A549 (cell line): ENCODE measurements around the gene LYPD6B. TPM values are rescaled to one million over a fixed set of nuclear protein-coding genes. Genes with fewer than 3 reads are reported as not detected.

Source experiments
- ATAC-seq, 2 experiments: fragments of 200-7000 bp in 1 of 2; fragments of >200 bp in 1 of 2; cut with Nextera tagmentation in 1 of 2; cut with Tn5 transposase in 1 of 2; 3 replicates each; pipeline versions ENCODE4 v1.8.0 to v1.9.1; 2018 to 2020; ENCODE audit warnings: mild to moderate bottlenecking in 1 of 2, moderate library complexity in 1 of 2
- CTCF ChIA-PET: fragments of 300-600 bp; sonication (Branson Sonifier 250); formaldehyde crosslinking; extraction: SDS; loops from one replicate; lab custom pipeline; 2021; ENCODE audit warnings: antibody characterized with exemption, inconsistent platforms; lab: Yijun Ruan, JAX
- POLR2A ChIA-PET: fragments of 350-600 bp; formaldehyde crosslinking; extraction: SDS; loops from one replicate; lab custom pipeline; 2021; ENCODE audit warnings: antibody characterized with exemption, inconsistent platforms; lab: Yijun Ruan, JAX
- DNase-seq, 2 experiments: peaks; one replicate each; pipeline versions ENCODE4 v3.0.0 to v3.0.0-alpha.2; 2011 to 2016; ENCODE audit warnings: low read depth in 1 of 2, low spot score in 1 of 2
- FAIRE-seq: peaks from 2 replicates; lab custom pipeline; 2011; peaks lifted over from hg19 to GRCh38; lab: Jason Lieb, UNC
- H3K27ac ChIP-seq, 2 experiments: fragments of >200 bp; sonication (Bioruptor Twin); formaldehyde crosslinking; 3 replicates each; pipeline ENCODE4 v1.5.1; 2016 to 2017
- H3K4me1 ChIP-seq: fragments of >200 bp; sonication (Bioruptor Twin); formaldehyde crosslinking; 3 replicates; pipeline ENCODE4 v1.6.1; 2016
- H3K4me2 ChIP-seq: fragments of >200 bp; sonication (Bioruptor Twin); formaldehyde crosslinking; 3 replicates; pipeline ENCODE4 v1.6.1; 2016
- H3K4me3 ChIP-seq: fragments of >200 bp; sonication (Bioruptor Twin); formaldehyde crosslinking; 3 replicates; pipeline ENCODE4 v1.5.1; 2016
- H3K9me3 ChIP-seq: fragments of >200 bp; sonication (Bioruptor Twin); formaldehyde crosslinking; 3 replicates; pipeline ENCODE4 v1.6.1; 2016
- EP300 ChIP-seq, 2 experiments: fragments of >200 bp; sonication (Bioruptor Twin); formaldehyde crosslinking; IDR thresholded peaks; 2 replicates in 1 of 2; 3 replicates in 1 of 2; pipeline ENCODE4 v1.6.1; 2016 to 2017
- FOXS1 ChIP-seq: fragments of 250-450 bp; sonication (Bioruptor Pico); IDR thresholded peaks from 2 replicates; pipeline ENCODE4 v1.5.0; 2020; ENCODE audit warnings: mild to moderate bottlenecking, moderate library complexity
- HEYL ChIP-seq: fragments of 250-450 bp; sonication (Bioruptor Pico); IDR thresholded peaks from 2 replicates; pipeline ENCODE4 v1.8.0; 2021; ENCODE audit warnings: mild to moderate bottlenecking, moderate library complexity
- HOXA7 ChIP-seq: fragments of 250-450 bp; sonication (Bioruptor Pico); IDR thresholded peaks from 2 replicates; pipeline ENCODE4 v1.5.0; 2020; ENCODE audit warnings: mild to moderate bottlenecking, moderate library complexity
- JUNB ChIP-seq: fragments of >200 bp; sonication (Bioruptor Twin); formaldehyde crosslinking; IDR thresholded peaks from 2 replicates; pipeline ENCODE4 v1.6.1; 2016
- KDM5A ChIP-seq: fragments of 200-600 bp; sonication (generic); IDR thresholded peaks from 2 replicates; pipeline ENCODE4 v1.6.1; 2016; ENCODE audit warnings: antibody characterized with exemption, mild to moderate bottlenecking
- MAFK ChIP-seq: fragments of 450-650 bp; IDR thresholded peaks from 2 replicates; pipeline ENCODE4 v1.6.1; 2014; ENCODE audit not compliant: partially characterized antibody
- NR3C1 ChIP-seq: fragments of >200 bp; sonication (Bioruptor Twin); formaldehyde crosslinking; IDR thresholded peaks from 3 replicates; pipeline ENCODE4 v1.6.1; 2017
- POLR2A ChIP-seq: IDR thresholded peaks from 2 replicates; pipeline ENCODE4 v1.6.1; 2012; ENCODE audit warnings: mild to moderate bottlenecking, low read length
- POLR2AphosphoS2 ChIP-seq: conservative IDR thresholded peaks from 2 replicates; pipeline ENCODE4 v1.6.1; 2012; ENCODE audit warnings: low read length, improper control_type of control experiment, inconsistent platforms
- RARB ChIP-seq: fragments of 250-450 bp; sonication (Bioruptor Pico); IDR thresholded peaks from 2 replicates; pipeline ENCODE4 v1.8.0; 2021; ENCODE audit warnings: mild to moderate bottlenecking, moderate library complexity
- RNF2 ChIP-seq: fragments of 200-600 bp; sonication (generic); IDR thresholded peaks from 2 replicates; pipeline ENCODE4 v1.6.1; 2016; ENCODE audit warnings: low read depth, mild to moderate bottlenecking, antibody characterized with exemption, moderate library complexity, borderline replicate concordance
- SMC3 ChIP-seq: fragments of >200 bp; sonication (Bioruptor Twin); formaldehyde crosslinking; IDR thresholded peaks from 3 replicates; pipeline ENCODE4 v1.6.1; 2018; ENCODE audit warnings: inconsistent platforms
- SREBF2 ChIP-seq: fragments of 450-650 bp; IDR thresholded peaks from 2 replicates; pipeline ENCODE4 v1.6.1; 2014; ENCODE audit warnings: mild to moderate bottlenecking, moderate library complexity
- TFCP2L1 ChIP-seq: fragments of 250-450 bp; sonication (Bioruptor Pico); IDR thresholded peaks from 2 replicates; pipeline ENCODE4 v1.5.0; 2021; ENCODE audit warnings: mild to moderate bottlenecking
- ZC3H11A ChIP-seq: fragments of 450-650 bp; IDR thresholded peaks from 2 replicates; pipeline ENCODE4 v1.6.1; 2014; ENCODE audit warnings: antibody characterized with exemption, mild to moderate bottlenecking
- ZNF302 ChIP-seq: fragments of 250-450 bp; sonication (Bioruptor Pico); IDR thresholded peaks from 2 replicates; pipeline ENCODE4 v1.9.0; 2021; ENCODE audit warnings: inconsistent platforms, mild to moderate bottlenecking, moderate library complexity
- WGBS: methylation state at CpG from one replicate; pipeline ENCODE4 v1.1.6; 2017; ENCODE audit errors: missing lambda C conversion rate; 5-methylcytosine and 5-hydroxymethylcytosine counted together
- polyA plus RNA-seq, 4 experiments: library from polyadenylated mRNA; depleted of rRNA in 3 of 4; stranded (reverse); fragments of >200 nt; fragmentation: RNase III in 1 of 4; extraction: RNeasy Plus Mini Kit Qiagen cat#74134 plus additional on column Dnase treatment in 1 of 4; gene quantifications; 2 replicates in 3 of 4; 3 replicates in 1 of 4; pipeline ENCODE4 v1.2.3, GENCODE V29; 2011 to 2017
- TF ChIP-seq, protein P1 (sequence below): fragments of 150-350 bp; IDR thresholded peaks from 2 replicates; pipeline ENCODE4 v1.6.1; 2014; ENCODE audit warnings: low read depth, mild to moderate bottlenecking, low read length
- TF ChIP-seq, protein P2 (sequence below): IDR thresholded peaks from 2 replicates; pipeline ENCODE4 v1.6.1; 2012
- TF ChIP-seq, protein P3 (sequence below): fragments of >200 bp; sonication (Bioruptor Twin); formaldehyde crosslinking; IDR thresholded peaks from 3 replicates; pipeline ENCODE4 v1.6.1; 2016
- TF ChIP-seq, protein P4 (sequence below): IDR thresholded peaks from 2 replicates; pipeline ENCODE4 v1.6.1; 2012

The LYPD6B gene
- polyA plus RNA-seq, 2 of the 4 experiments (the other 2 are of a cell fraction) = not detected

DNA sequence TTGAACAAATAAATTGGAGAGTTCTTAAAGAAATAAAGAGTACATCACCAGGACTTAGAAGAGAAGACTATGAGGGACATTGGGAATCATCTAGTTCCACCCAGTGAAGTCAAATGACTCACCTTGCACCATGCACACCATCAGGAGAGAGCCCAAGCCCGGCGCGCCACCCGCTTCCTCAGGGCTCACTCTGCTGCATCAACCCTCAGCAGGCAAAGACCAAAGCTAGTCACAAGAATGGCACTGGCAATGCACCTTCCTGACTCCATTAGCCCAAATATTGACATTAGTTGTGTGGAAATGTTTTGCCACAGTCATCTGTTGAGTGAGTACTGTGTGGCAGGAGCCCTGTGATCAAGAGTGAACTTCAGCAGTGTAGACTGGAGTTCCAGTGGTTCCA is 7.1 kb upstream of the LYPD6B start:
- Histone ChIP-seq H3K4me1 (no peaks in the 10 kb centered on the region), H3K4me2 (no peak overlapping the region), H3K4me3 (no peak overlapping the region), H3K27ac (no peak overlapping the region), H3K9me3 (no peaks in the 10 kb centered on the region)
- WGBS = 88% methylated on average over 4 of the region's 4 CpGs
- ChIA-PET POLR2A (no interaction called here), CTCF (interaction anchor here (1.9 to 2.4 kb wide), 2 partner anchors 14 to 530 kb away, joined by 6 to 15 read pairs; no protein-coding TSS in a partner anchor)
- ATAC-seq (no peak), FAIRE-seq (no peak), DNase-seq (no peak)
- TF ChIP-seq, protein P1, sequence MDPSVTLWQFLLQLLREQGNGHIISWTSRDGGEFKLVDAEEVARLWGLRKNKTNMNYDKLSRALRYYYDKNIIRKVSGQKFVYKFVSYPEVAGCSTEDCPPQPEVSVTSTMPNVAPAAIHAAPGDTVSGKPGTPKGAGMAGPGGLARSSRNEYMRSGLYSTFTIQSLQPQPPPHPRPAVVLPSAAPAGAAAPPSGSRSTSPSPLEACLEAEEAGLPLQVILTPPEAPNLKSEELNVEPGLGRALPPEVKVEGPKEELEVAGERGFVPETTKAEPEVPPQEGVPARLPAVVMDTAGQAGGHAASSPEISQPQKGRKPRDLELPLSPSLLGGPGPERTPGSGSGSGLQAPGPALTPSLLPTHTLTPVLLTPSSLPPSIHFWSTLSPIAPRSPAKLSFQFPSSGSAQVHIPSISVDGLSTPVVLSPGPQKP = no peak
- no peak for TF ChIP-seq ZC3H11A
- no peak for TF ChIP-seq NR3C1
- TF ChIP-seq RARB (CRISPR knock-in tag) = no peak
- no peak for TF ChIP-seq JUNB
- TF ChIP-seq SMC3 = no peak
- TF ChIP-seq, protein P2, sequence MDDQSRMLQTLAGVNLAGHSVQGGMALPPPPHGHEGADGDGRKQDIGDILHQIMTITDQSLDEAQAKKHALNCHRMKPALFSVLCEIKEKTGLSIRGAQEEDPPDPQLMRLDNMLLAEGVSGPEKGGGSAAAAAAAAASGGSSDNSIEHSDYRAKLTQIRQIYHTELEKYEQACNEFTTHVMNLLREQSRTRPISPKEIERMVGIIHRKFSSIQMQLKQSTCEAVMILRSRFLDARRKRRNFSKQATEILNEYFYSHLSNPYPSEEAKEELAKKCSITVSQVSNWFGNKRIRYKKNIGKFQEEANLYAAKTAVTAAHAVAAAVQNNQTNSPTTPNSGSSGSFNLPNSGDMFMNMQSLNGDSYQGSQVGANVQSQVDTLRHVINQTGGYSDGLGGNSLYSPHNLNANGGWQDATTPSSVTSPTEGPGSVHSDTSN = no peak
- no peak for TF ChIP-seq MAFK
- TF ChIP-seq ZNF302 = no peak

DNA sequence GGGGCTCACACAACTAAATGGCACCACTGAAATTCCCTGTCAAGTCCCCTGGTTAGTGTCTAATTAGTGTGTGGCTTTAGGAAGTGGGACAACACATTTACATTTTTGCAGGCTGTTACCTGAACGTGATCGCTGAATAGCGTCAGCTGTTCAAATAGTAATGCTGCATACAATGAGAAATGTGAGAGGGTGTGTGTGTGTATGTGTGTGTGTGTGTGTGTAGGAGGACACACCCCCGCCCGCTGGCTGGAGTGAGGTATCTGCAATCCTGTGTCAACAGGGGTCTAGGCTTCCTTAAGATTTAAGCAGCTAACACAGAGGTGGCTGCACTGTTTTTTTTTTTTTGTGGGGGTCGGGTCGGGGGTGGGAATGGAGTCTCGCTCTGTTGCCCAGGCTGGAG is 4.8 kb upstream of the LYPD6B start:
- WGBS = 32% methylated on average over 6 of the region's 8 CpGs
- no peak overlapping the region for H3K27ac ChIP-seq
- TF ChIP-seq NR3C1 = no peak
- TF ChIP-seq POLR2A = no peak
- TF ChIP-seq, protein P1 = no peak
- no peak for TF ChIP-seq TFCP2L1 (CRISPR knock-in tag)
- TF ChIP-seq EP300 (IDR thresholded peaks at IDR 0.05) = no peak
- TF ChIP-seq RNF2 = no peak
- no peak for TF ChIP-seq KDM5A
- no peak for TF ChIP-seq POLR2AphosphoS2
- TF ChIP-seq, protein P3, sequence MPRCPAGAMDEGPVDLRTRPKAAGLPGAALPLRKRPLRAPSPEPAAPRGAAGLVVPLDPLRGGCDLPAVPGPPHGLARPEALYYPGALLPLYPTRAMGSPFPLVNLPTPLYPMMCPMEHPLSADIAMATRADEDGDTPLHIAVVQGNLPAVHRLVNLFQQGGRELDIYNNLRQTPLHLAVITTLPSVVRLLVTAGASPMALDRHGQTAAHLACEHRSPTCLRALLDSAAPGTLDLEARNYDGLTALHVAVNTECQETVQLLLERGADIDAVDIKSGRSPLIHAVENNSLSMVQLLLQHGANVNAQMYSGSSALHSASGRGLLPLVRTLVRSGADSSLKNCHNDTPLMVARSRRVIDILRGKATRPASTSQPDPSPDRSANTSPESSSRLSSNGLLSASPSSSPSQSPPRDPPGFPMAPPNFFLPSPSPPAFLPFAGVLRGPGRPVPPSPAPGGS = no peak
- no peak for TF ChIP-seq HOXA7 (CRISPR knock-in tag)
- TF ChIP-seq FOXS1 (CRISPR knock-in tag) = no peak
- TF ChIP-seq SREBF2 = no peak
- TF ChIP-seq, protein P2 = no peak
- no peak for TF ChIP-seq HEYL (CRISPR knock-in tag)
- TF ChIP-seq, protein P4, sequence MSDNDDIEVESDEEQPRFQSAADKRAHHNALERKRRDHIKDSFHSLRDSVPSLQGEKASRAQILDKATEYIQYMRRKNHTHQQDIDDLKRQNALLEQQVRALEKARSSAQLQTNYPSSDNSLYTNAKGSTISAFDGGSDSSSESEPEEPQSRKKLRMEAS = no peak
- TF ChIP-seq, all 56 proteins: peak for 0
- ChIA-PET POLR2A (no interaction called here), CTCF (interaction anchor here (0.9 to 1.5 kb wide), 2 partner anchors 17 to 561 kb away, joined by 4 to 5 read pairs; no protein-coding TSS in a partner anchor)
- Histone ChIP-seq H3K9me3 (no peaks in the 10 kb centered on the region), H3K4me3 (no peak overlapping the region), H3K4me1 (no peaks in the 10 kb centered on the region; the same call in 2 of the 3 replicates), H3K4me2 (no peak overlapping the region)
- FAIRE-seq = no peak
- ATAC-seq = no peak
- DNase-seq = no peak
